Stimulated activated CD4-positive, alpha-beta T cell treated with anti-CD3 and anti-CD28 coated beads, Interleukin-12 subunit alpha, Interleukin-12 subunit beta, amount 100 ng/mL, for 4 hours (primary cell): ENCODE measurements around the gene L3MBTL1.

Source experiments
- DNase-seq: peaks from one replicate; pipeline ENCODE4 v3.0.0-alpha.2; 2020

Gene L3MBTL1

DNA sequence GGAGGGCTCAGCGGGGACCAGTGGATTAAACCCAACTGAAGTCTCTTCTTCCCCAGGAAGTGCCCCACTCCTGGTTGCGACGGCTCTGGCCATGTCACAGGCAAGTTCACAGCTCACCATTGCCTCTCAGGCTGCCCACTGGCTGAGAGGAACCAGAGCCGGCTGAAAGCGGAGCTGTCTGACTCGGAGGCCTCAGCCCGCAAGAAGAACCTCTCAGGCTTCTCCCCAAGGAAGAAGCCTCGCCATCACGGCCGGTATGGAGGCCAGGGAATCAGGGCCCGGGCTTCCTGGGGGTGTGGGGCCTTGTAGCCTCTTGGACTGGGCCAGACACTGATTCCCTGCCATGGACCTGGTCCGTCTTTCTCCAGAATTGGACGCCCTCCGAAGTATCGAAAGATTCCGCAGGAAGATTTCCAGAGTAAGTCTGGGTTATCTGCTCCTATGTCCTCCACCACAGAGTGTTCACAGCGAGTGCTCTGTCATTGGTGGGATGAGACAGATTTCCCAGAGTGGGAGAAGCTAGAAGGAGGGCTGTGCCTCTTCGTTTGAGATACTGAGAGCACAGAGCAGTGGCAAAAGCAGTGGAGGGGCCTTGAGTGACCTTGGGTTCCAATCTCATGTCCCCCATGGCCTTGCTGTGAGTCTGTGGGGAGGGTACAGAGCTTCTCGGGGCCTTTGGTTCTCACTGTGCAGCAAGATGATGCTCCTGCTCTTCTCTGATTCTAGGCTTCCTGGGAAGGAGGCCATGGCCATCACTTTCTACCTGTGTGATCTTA lies 28.7 kb downstream of the L3MBTL1 start:
- DNase-seq, result no peak

DNA sequence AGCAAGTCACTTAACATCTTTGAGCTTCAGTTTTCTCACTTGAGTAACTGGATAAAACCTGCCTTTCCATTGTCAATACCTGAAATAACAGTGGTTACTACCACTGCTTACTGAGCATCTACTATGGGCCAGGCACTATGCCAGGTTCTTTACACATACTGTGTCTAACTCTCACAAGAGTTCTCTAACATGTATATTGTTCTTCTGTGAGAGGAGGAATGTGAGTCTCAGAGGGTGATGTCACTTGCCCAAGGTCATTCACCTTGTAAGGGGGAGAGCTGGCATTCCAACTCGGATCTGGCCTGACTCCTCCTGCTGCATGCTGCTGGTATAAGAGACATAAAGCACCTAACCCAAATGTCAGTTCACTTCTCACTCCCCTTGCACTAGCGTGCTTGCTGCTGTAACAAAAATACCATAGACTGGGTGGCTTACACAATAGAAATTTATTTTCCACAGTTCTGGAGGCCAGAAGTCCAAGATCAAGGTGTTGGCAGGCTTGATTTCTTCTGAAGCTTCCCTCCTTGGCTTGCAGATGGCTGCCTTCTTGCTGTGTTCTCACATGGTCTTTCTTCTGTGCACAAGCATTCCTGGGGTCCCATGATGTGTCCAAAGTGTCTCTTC lies 29.4 kb downstream of the L3MBTL1 start:
- DNase-seq, result no peak

DNA sequence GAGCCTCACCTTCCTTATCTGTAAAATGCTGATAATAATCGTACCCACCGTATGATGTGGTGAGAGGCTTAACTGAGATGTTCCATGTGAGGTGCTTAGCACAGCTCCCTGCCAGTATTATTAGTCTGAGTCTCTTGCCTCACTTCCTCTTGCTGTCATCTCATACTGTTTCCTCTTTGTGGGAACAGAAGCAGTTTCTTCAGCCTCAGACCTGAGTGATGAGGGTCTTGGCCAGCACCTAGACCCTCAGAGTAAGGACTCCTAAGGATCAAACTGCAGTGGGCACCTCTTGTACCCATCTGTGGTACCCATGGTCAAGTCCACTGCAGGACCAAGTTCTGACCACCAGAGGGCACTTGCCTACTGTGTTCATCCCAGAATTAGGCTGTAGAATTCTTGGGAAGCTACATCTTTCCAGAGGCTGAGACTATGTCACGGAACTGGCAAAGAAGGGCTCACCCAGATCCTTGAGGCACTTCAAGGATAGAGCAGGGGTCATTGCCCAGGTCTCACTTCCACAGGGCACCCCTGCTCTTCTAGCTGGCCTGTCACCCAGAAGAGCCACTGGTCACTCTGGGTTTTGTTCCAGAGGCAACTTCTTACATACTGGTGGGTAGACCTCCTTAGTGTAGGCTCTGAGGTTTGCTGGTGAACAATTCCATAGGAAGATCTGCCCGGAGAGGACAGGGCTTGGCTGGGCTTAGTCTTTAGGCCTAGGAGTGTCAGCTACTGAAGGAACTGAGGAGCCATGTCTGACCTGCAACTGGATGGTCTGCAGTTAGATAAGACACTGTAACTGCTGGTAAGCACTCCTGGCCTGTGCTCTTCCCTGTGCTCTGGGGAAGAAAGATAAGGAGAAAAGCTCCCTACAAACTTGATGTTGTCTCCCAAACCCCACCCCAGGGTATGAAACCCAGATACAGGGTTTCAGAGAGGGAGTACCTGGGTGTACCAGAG lies 30.7 kb downstream of the L3MBTL1 start:
- DNase-seq, result peak; percentile 46

DNA sequence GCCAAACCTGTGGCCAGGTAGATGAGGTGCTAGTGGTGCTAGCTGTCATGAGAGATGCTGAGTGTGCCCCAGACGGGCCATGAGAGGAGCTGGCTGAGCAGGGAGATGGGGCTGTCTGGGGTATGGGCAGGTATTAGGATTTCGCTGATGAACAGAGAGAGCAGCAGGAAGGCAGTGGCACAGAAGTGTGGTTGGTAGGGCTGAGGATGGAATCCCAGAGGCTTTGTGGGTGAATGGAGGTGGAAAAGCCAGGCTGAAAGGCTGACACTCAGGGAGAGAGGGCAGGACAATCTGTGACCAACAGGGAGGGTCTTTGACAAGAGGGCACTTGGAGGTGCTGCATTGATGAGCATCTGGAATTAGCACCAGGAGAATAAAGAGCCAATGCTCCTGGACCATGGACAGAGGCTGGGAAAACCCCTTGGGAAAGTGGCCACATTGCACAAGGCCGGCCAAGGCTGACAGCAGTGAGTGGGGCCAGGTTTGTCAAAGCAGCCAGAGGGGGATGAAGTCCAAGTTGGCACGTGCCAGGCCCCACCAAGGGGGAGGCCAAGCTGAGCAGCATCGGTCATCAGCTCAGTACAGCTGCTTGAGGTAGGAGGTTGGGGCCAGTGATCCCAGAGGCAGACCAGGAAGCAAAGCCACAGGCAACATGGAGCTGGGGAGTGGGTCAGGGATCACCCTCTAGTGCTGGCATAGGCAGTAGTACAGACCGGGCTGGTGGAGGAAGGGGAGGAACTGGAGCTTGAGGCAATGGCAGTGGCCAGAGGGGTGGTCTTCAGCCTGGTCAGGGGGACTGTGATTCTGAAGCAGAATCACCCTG lies 31.6 kb downstream of the L3MBTL1 start:
- no peak for DNase-seq

- no peak for DNase-seq
These were observed 32.6 kb downstream of the L3MBTL1 start for GRCh38 chr20:43539975-43540672.

GRCh38 chr20:43540673-43541060 lies 33.2 kb downstream of the L3MBTL1 start:
- DNase-seq, result no peak

- DNase-seq, result no peak
These were observed 33.7 kb downstream of the L3MBTL1 start for GRCh38 chr20:43541214-43541613.

DNA sequence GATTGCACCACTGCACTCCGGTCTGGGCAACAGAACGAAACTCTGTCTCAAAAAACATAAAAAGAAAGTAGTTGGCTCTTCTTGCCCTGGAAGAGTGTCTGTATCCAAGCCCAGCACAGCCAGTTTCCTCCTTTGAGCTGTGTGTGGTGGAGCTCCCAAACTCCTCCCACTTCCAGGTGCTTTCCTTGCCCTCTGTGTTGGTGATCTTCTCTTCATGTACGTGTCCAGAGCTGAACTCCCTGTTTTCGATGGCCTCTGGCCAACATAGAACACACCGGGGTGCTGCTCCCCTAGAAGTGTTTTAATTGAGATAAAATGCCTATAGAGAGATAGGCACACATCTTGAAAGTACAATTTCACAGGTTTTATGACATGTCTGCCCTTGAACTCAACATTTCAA lies 34.7 kb downstream of the L3MBTL1 start:
- no peak for DNase-seq

DNA sequence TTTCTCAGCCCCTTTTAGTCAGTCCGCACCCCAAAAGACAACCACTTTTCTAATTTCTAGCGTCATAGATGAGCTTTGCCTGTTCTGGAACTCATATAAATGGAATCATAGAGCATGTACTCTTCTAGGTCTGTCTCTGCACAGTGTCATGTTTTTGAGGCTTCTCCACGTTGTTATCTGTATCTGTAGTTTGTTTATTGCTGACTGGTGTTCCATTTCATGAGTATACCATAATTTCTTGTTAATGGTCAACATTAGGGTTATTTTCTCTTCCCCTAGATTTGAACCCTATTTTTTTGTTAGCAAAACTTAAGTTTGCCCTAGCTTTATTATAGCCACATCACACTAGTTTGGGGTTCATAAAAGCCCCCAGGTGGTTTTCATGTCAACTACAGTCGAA lies 35.2 kb downstream of the L3MBTL1 start:
- no peak for DNase-seq

DNA sequence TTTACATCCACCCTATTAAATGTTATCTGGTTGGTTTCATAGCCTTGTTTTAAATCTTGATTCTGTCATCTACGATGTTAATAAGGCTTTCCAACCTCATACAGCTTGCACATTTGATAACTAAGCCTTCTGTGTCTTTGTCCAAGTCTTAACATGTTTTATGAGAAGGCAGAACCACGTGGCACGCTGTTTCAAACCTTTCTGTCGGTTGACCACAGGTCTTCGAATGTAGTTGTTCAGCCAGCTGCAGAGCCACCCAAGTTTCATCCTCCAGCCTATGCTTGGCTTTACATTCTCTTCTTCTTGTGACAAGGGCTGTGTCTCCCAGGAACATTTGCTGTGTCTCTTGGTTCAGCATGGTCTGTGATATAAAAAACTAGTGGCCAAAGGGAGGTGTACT lies 35.6 kb downstream of the L3MBTL1 start:
- DNase-seq, result no peak

DNA sequence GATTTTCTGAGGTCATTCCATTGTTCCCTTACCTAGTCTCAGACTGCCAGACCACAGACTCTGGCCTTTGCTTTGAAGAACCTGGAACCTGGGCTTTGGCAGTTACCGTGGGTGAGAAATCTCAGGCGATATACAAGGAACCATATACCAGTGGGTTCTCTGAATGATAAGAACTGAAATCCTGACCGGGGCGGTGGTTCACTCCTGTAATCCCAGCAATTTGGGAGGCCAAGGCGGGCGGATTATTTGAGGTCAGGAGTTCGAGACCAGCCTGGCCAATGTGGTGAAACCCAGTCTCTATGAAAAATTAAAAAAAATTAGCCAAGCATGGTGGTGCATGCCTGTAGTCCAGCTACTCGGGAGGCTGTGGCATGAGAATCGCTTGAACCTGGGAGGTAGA lies 37.0 kb downstream of the L3MBTL1 start:
- no peak for DNase-seq

DNA sequence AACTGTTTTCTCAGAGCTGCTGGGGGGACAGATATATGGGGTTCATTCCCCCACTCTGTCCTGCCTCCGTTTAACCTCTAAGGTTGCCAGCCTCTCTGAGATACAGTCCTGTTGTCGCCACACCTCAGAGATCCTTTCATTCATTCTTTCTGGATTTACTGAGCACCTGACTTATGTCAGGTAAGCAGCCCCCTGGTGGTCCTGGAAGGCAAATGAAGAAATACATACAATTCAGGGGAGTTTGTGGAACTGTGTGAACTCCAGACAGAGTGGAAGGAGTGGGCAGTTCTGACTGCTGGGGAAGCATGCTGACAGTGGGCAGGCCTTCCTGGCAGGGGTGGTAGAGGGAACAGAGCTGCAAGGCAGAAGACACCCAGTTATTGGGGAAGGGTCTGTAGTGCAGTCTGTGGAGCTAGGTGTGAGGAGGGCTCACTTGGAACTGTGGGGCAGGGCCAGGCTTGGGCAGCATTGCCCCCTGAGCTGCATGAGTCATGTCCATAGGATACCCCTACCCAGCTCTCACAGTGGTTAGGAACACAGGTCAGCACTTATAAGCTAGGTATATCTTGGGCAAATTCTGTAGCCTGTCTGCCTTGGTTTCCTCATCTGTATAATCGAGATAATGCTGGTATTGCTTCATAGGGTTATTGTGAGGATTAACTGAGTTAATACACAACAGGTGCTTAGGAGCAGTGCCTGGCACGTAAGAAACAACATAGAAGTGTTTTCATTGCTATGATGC lies 38.5 kb downstream of the L3MBTL1 start:
- no peak for DNase-seq

DNA sequence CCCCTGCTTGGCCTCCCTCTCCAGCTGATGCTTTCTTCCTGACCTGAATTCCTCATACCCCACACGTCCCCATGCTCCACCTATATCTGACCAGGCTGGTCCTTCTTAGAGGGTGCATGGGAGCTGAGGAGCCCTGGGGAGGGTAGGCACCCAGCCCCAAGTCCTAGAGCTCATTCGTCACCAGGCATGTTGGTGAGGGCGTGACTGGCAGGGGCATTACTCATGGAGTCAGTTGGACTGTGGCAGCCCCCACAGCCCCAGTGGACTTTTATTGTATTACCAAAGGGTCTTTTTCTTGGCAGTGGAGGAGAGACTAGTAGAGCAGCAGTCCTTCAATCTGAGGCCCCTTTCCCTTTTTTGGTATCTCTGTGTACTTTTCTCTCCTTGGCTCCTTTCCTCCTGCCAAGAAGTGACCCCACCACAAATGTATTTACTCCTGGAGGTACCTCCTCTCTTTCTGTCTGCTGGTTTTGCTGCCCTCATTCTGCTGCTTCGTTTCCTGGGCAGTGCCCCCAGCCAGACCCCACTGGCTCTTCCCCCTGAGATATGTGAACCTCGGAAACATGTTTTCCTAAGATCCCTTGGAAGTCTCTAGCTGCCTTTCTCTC lies 40.9 kb downstream of the L3MBTL1 start:
- no peak for DNase-seq

- DNase-seq, result no peak
These were observed 42.0 kb downstream of the L3MBTL1 start for GRCh38 chr20:43549416-43550065.

- no peak for DNase-seq
These were observed 43.0 kb downstream of the L3MBTL1 start for GRCh38 chr20:43550456-43550855.

DNA sequence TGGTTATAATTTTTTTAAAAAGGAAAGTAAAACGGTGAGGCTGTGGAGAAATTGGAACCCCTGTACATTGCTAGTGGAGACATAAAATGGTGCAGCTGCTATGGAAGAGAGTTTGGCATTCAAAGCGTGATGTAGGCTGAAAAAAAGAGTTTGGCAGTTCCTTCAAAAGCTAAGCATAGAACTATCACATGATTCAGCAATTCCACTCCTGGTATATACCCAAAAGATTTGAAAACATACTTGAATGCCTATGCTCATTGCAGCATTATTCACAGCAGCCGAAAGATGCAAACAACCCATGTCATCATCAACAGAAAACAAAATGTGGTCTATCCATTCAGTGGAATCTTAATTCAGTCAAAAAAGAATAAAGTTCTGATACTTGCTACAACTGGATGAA lies 46.9 kb downstream of the L3MBTL1 start:
- no peak for DNase-seq

DNA sequence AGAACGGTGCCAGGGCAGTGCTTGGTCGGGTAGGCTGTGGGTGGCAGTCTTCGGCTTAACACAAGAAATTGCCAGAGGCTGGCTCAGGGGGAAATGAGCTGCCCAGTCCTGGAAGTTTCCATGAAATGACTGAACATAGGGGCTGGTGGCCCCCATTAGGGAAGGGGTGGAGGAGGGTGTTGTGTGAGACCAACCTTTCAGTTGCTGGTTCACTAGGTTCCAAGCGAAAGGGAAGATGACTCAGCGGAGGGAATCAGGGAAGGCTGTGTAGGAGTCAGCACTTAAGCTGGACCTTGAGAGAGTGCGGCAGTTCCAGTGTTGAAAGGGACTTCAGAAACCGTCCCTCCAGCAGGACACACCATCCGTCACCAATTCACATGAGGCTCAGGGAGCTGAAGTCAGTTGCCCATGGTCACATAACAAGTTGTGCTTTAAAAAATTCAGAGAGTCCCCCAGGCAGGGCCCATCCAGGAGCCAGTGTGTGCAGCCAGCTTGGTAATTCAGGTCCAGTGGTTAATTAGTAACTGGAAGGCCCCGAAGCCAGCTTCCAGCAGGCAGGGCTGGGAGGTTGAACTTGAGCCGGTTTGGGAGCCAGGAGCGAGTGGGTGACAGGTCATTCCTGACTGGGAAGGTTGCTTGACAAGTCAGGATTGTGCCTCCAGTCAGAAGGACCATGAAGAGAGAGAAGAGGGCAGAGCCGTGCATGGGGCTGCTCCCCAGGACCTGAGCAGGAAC lies 51.1 kb downstream of the L3MBTL1 start, which contains the start of gene SGK2:
Gene SGK2, plus strand, starts transcription at position 616 of the 735 bp plus-strand sequence. CDS start 7,469 bp downstream, outside the sequence.
- DNase-seq, result no peak

DNA sequence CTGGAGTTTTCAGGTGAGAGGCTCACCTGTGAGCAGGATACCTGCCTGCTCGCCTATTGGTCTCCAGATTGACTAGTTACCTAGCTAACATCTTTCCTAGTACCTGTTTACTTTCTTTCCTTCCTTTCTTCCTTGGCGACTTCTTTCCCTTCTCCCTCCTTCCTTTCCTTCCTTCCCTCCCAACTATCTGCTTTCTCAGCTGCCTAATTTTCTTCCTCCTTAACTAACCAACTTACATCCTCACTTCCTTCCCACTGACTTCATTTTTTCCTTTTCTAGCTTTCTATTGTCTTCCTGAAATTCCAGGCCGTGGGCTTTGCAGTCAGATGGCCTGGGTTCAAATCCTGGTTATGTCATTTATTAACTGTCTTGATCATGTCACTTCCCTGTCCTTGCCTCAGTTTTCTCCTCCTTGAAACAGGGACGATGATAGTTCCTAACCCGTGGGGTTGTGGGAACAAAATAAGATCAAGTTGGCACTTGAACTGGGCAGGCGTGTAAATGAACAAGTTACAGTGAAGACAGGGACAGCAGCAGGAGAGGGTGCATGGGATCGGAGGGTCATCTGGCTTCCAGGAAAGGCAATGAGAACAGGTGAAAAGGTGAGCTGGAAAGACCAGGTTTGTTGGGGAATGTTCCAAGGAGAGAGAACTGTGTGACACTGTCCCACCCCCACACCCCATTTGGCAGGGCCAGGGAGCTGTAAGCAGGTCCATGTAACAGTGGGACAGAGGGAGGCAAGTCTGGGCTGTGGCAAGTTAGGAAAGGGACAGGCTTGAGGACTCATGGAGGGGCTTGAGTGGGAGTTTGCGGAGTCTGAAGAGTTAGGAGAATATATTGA lies 51.9 kb downstream of the L3MBTL1 start:
- DNase-seq, result no peak
